ENCODE data around the gene DEFB129. TPM values are rescaled to one million over a fixed set of nuclear protein-coding genes. Genes with fewer than 3 reads are reported as not detected.
"Not testable (repeated sequence)": the region's sequence is repeated elsewhere in the genome, so short reads cannot be mapped to it uniquely, and the experiment has no call there.

Gene DEFB129
- total RNA-seq, 2 donors from 2014 or later = not detected

DNA sequence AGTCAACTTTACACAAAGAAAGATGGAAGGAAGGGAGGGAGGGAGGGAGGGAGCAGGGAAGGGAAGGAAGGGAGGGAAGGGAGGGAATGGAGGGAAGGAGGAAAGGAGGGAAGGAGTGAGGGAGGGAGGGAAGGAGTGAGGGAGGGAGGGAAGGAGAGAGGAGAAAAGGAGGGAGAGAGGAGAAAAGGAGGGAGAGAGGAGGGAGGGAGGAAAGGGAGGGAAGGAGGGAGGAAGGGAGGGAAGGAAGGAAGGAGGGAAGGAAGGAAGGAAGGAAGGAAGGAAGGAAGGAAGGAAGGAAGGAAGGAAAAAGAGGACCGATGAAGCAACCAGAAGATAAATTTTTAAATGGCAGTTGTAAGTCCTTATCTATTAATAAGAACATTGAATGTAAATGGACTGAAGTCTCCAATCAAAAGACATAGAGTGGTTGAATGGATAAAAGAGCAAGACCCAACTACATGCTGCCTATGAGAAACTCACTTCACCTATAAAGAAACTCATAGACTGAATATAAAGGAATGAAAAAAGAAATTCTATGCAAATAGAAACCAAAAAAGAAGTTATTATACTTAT lies 5.7 kb upstream of the DEFB129 start:
- Mint-ChIP-seq H3K27ac (no peak overlapping the region), H3K36me3 (ENCODE audit: low read depth) (peaks cover 2% of the 10 kb centered on the region), H3K4me1 (peaks cover 2% of the 10 kb centered on the region), H3K27me3 (peaks cover 62% of the 10 kb centered on the region), H3K4me3 (no peak overlapping the region)
- DNase-seq = no peak
- ATAC-seq = no peak
- H3K9me3 ChIP-seq (ENCODE audit: control insufficient read depth, low read length, poor library complexity, severe bottlenecking) = no peaks in the 10 kb centered on the region

DNA sequence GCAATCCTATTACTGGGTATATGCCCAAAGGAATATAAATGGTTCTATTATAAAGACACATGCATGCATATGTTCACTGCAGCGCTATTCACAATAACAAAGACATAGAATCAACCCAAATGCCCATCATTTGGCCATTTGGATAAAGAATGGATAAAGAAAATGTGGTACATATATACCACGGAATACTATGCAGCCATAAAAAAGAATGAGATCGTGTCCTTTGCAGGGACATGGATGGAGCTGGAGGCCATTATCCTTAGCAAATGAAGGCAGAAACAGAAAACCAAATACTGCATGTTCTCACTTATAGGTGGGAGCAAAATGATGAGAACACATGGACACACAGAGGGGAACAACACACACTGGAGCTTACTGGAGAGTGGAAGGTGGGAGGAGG lies 1.2 kb upstream of the DEFB129 start:
- H3K27ac Mint-ChIP-seq; ATAC-seq; H3K36me3 Mint-ChIP-seq (ENCODE audit: low read depth); H3K4me1 Mint-ChIP-seq; H3K9me3 ChIP-seq (ENCODE audit: control insufficient read depth, low read length, poor library complexity, severe bottlenecking); DNase-seq; H3K4me3 Mint-ChIP-seq: not testable (repeated sequence)
- peaks cover 41% of the 10 kb centered on the region for H3K27me3 Mint-ChIP-seq

DNA sequence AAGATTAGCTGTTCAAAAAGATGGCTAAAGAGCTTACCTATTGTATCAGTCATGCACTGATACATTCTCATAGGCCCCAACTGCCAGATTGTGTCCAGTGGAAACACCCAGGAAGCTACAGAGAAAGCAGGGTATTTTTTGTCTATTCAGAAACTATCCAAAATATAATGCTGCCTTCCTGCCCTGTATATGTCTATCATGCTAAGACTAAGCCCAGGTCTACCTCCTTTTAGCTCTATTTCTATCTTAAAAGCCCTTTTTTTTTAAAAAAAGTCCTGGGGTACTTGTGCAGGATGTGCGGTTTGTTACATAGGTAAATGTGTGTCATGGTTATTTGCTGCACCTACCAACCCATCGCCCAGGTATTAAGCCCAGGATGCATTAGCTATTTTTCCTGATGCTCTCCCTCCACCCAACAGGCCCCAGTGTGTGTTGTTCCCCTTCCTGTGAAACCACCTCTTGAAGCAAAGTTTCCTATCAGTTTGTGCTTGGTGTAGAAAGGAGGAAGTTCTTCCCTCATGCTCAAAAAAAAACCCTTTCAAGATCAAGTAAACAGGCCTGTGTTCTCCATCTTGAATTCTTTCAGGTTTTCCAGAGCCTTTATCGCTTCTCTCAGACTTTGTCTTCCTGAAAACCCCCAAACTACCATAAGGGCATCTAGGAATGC lies 514 bp downstream of the DEFB129 start:
- H3K4me3 Mint-ChIP-seq = no peak overlapping the region
- peaks cover 31% of the 10 kb centered on the region for H3K27me3 Mint-ChIP-seq
- H3K4me1 Mint-ChIP-seq = peaks cover 7% of the 10 kb centered on the region
- DNase-seq (no peak), ATAC-seq (peak; percentile 41)
- H3K27ac Mint-ChIP-seq = peak overlapping the region; percentile 53
- no peaks in the 10 kb centered on the region for H3K9me3 ChIP-seq (ENCODE audit: control insufficient read depth, low read length, poor library complexity, severe bottlenecking)
- H3K36me3 Mint-ChIP-seq (ENCODE audit: low read depth) = no peaks in the 10 kb centered on the region

DNA sequence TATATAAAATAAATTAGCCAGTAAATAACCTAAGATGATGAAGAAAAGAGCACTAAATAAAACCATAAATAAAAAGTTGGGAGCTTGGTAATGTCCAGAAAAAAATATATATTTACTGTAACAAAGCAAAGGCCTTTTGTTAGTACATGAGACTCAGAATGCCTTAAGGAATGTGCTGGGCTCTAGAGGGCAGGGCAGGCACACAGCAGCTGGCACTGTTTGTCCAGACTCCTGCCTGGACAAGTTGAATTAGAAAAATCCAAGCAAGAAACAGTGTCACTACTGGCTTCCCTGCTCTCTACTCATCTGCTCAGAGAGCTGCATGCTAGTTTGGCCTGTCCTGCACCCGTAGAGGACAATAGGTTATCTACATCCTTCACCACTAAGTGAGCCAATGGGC lies 8.8 kb downstream of the DEFB129 start:
- Mint-ChIP-seq H3K27me3 (peaks cover 17% of the 10 kb centered on the region), H3K4me1 (peaks cover 14% of the 10 kb centered on the region), H3K36me3 (ENCODE audit: low read depth) (peaks cover 2% of the 10 kb centered on the region), H3K27ac (no peak overlapping the region), H3K4me3 (no peak overlapping the region)
- DNase-seq = no peak
- H3K9me3 ChIP-seq (ENCODE audit: control insufficient read depth, low read length, poor library complexity, severe bottlenecking) = no peaks in the 10 kb centered on the region
- ATAC-seq = no peak

DNA sequence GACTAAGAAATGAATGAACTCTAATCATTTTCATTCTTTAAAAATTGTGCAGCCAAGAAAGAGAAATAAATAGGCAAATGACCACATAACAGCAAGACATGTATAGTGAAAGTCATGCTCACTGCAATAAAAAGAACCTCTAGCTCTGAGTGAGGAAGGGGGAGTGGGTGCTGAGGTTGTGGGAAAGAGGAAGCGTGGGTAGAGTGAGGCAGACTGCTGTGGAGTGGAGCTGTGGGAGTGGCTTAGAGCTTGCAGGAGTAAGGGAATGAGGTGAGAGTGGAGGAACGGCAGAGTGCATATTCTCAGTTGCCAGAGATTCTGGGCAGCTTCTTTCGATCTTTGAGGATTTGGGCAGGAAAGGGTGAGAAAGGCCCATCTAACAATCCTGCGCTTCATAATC lies 10.4 kb downstream of the DEFB129 start:
- no peak for DNase-seq
- ATAC-seq = peak; percentile 68
- peaks cover 14% of the 10 kb centered on the region for H3K4me1 Mint-ChIP-seq
- H3K36me3 Mint-ChIP-seq (ENCODE audit: low read depth) = peaks cover 2% of the 10 kb centered on the region
- H3K27ac Mint-ChIP-seq = peak overlapping the region; percentile 68
- H3K27me3 Mint-ChIP-seq = peaks cover 18% of the 10 kb centered on the region
- H3K9me3 ChIP-seq (ENCODE audit: control insufficient read depth, low read length, poor library complexity, severe bottlenecking) = no peaks in the 10 kb centered on the region
- H3K4me3 Mint-ChIP-seq = peak overlapping the region; percentile 90

DNA sequence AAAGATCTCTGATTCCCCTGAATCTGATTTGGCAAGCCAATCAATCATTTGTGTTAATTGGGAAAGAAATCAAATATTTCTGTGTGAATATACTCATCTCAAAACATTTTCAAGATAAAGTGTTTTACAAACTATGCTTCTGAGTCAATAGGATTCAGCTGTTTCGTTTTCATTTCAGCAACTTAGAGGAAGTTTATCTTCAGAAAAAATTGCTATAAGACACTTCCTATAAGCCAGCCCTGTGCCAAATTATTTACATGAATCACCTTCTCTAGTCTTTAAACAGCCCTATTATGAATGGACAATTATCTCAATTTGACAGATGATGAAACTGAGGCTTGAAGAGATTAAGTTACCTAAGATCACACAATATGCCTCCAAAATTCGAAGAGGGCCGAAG lies 10.9 kb downstream of the DEFB129 start:
- Mint-ChIP-seq H3K4me3 (peak overlapping the region; percentile 90), H3K4me1 (peaks cover 14% of the 10 kb centered on the region), H3K27me3 (peaks cover 23% of the 10 kb centered on the region), H3K36me3 (ENCODE audit: low read depth) (peaks cover 2% of the 10 kb centered on the region), H3K27ac (peak overlapping the region; percentile 68)
- ATAC-seq = peak; percentile 33
- DNase-seq = no peak
- no peaks in the 10 kb centered on the region for H3K9me3 ChIP-seq (ENCODE audit: control insufficient read depth, low read length, poor library complexity, severe bottlenecking)

DNA sequence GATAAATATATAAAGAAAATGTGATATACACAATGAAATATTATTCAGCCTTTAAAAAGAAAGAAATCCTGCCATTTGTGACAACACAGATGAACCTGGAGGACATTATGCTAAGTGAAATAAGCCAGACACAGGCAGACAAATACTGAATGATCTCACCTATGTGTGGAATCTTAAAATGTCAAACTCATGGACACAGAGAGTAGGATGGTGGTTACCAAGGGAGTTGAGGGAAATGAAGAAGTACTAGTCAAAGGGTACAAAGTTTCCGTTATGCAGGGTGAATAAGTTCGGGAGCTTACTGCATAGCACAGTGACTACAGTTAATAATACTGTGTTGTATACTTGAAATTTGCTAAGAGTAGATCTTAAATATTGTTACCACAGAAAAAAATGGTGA lies 15.8 kb downstream of the DEFB129 start:
- no peak overlapping the region for H3K4me3 Mint-ChIP-seq
- DNase-seq (no peak), ATAC-seq (no peak)
- no peaks in the 10 kb centered on the region for H3K9me3 ChIP-seq (ENCODE audit: control insufficient read depth, low read length, poor library complexity, severe bottlenecking)
- H3K36me3 Mint-ChIP-seq (ENCODE audit: low read depth) = peaks cover 2% of the 10 kb centered on the region
- peaks cover 25% of the 10 kb centered on the region for H3K27me3 Mint-ChIP-seq
- no peak overlapping the region for H3K27ac Mint-ChIP-seq
- H3K4me1 Mint-ChIP-seq = peaks cover 12% of the 10 kb centered on the region

DNA sequence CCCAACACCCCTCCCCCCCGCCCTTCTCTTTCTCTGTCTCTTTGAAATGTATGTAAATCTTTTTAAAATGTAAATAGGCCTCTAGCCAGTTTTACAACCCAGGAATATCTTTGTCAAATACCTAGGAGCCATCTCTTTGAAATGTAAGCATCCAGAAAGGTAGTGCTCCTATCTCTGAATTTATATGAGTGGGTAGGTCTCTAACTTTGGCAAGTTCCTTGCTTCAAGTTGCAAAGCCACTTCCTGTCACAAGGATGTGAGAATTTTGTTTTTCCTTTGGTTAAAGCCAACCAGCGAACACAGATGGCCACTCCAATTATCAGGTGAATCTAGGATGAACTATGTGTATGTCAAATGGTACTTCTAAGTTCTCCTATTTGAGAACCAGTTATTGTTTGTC lies 24.3 kb downstream of the DEFB129 start:
- no peak for ATAC-seq

DNA sequence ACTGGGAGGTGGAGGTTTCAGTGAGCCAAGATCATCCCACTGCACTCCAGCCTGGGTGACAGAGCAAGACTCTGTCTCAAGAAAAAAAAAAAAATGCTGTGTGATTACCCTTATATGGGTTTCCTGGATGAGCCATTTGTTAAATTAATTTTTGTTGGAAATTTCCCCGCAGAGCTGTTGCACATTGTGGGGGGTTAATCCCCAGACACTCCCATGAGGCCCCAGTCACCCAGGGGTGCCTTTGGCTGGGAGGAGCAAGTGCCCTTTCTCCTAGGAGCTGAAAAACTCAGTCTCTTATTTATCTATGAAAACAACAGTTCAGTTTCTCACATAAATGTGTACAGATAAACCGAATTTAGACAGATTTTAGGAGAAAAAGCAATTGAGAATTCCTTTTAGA lies 25.7 kb downstream of the DEFB129 start:
- ATAC-seq (no peak), DNase-seq (no peak)
- Mint-ChIP-seq H3K4me3 (no peak overlapping the region), H3K36me3 (ENCODE audit: low read depth) (no peaks in the 10 kb centered on the region), H3K27me3 (peaks cover 10% of the 10 kb centered on the region), H3K4me1 (peaks cover 5% of the 10 kb centered on the region), H3K27ac (no peak overlapping the region)
- H3K9me3 ChIP-seq (ENCODE audit: control insufficient read depth, low read length, poor library complexity, severe bottlenecking) = no peaks in the 10 kb centered on the region

More for the DNA sequence above, 24.3 kb downstream of the DEFB129 start:
- no peaks in the 10 kb centered on the region for H3K9me3 ChIP-seq (ENCODE audit: control insufficient read depth, low read length, poor library complexity, severe bottlenecking)
- H3K4me3 Mint-ChIP-seq = no peak overlapping the region
- peaks cover 3% of the 10 kb centered on the region for H3K4me1 Mint-ChIP-seq
- no peak overlapping the region for H3K27ac Mint-ChIP-seq
- no peaks in the 10 kb centered on the region for H3K36me3 Mint-ChIP-seq (ENCODE audit: low read depth)
- peaks cover 5% of the 10 kb centered on the region for H3K27me3 Mint-ChIP-seq
- no peak for DNase-seq

DNA sequence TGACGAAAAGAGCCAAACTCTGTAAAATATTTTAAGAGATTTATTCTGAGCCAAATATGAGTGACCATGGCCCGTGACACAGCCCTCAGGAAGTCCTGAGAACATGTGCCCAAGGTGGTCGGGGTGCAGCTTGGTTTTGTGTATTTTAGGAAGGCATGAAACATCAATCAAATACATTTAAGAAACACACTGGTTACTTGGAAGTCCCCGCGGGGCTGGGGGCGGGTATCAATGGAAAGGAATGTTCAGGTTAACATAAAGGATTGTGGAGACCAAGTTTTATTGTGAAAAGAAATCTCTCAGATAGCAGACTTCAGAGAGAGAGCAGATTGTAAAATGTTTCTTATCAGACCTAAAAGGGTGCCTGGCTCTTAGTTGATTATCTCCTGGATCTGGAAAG lies 26.4 kb downstream of the DEFB129 start:
- DNase-seq; ATAC-seq; H3K36me3 Mint-ChIP-seq (ENCODE audit: low read depth); H3K27ac Mint-ChIP-seq; H3K9me3 ChIP-seq (ENCODE audit: control insufficient read depth, low read length, poor library complexity, severe bottlenecking); H3K4me3 Mint-ChIP-seq: not testable (repeated sequence)
- peaks cover 13% of the 10 kb centered on the region for H3K27me3 Mint-ChIP-seq
- peaks cover 11% of the 10 kb centered on the region for H3K4me1 Mint-ChIP-seq

DNA sequence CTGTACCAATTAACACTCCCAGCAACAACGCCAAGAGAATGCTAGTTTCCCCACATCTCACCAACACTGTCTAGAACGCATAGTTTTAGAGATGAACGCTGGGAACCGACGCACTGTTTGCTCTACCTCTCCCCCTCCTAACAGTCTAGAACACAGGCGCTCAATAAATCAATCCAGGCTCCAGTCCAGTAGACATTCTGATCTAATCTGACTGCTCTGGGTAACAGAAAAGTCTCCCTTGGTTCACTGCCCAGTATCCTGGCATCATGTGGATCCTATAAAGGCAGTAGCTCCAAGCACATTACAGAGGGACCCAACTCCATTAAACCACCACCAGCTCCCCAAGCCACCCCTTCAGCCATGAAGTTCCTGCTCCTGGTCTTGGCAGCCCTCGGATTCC lies 30.4 kb downstream of the DEFB129 start, which contains the start of gene DEFB132:
Gene DEFB132 (plus strand): TSS at position 306 of the 400 bp plus-strand sequence. CDS start 55 bp downstream, at position 361.
- Mint-ChIP-seq H3K4me1 (peaks cover 18% of the 10 kb centered on the region), H3K36me3 (ENCODE audit: low read depth) (no peaks in the 10 kb centered on the region), H3K27me3 (peaks cover 20% of the 10 kb centered on the region), H3K4me3 (peak within 1 kb of the TSS; percentile 25), H3K27ac (peak within 1 kb of the TSS; percentile 86)
- H3K9me3 ChIP-seq (ENCODE audit: control insufficient read depth, low read length, poor library complexity, severe bottlenecking) = no peaks in the 10 kb centered on the region
- ATAC-seq (no peak), DNase-seq (no peak)

DNA sequence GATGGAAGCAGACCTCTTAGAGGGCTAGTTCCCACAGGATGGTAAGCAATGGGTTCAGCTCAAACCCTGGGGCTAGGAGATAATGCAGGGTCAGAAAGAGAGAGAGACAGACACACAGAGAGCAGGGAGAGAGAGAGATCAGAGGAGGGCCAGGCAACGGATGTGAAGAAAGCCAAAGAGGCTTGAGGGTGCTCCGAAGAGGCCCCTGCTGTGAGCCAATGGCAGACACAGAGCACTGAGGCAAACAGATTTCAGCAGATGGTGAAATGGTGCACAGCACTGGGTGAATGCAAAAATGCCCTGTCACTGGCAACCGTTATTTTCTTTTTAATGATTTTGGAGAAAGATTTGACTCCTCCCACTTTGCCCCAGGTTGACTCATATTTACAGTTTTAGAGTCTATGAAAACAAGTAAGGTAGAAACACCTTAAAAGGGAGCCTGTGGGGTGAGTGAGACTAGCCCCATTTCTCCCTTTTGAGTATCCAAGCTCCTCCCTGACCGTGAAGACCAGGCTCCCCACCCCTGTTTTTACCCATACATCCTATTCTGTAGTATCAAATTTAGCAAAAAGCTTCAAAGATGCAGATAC lies 31.3 kb downstream of the DEFB129 start:
- Mint-ChIP-seq H3K27ac (peak overlapping the region; percentile 86), H3K4me1 (peaks cover 18% of the 10 kb centered on the region), H3K4me3 (peak overlapping the region; percentile 25), H3K27me3 (peaks cover 20% of the 10 kb centered on the region), H3K36me3 (ENCODE audit: low read depth) (no peaks in the 10 kb centered on the region)
- DNase-seq (no peak), ATAC-seq (no peak)
- no peaks in the 10 kb centered on the region for H3K9me3 ChIP-seq (ENCODE audit: control insufficient read depth, low read length, poor library complexity, severe bottlenecking)

DNA sequence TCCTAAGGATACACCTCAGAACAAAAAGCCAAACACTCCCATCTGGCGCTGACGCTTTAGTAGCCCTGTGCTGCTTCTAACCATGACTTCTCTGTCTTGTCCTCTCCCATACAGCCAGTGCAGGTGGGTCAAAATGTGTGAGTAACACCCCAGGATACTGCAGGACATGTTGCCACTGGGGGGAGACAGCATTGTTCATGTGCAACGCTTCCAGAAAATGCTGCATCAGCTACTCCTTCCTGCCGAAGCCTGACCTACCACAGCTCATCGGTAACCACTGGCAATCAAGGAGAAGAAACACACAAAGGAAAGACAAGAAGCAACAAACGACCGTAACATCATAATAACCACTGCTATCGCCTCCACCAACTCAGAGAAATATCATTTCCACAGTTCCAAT lies 31.9 kb downstream of the DEFB129 start:
- peaks cover 18% of the 10 kb centered on the region for H3K4me1 Mint-ChIP-seq
- H3K36me3 Mint-ChIP-seq (ENCODE audit: low read depth) = no peaks in the 10 kb centered on the region
- DNase-seq (no peak), ATAC-seq (no peak)
- H3K27me3 Mint-ChIP-seq = peaks cover 20% of the 10 kb centered on the region
- peak overlapping the region; percentile 63 for H3K4me3 Mint-ChIP-seq
- H3K9me3 ChIP-seq (ENCODE audit: control insufficient read depth, low read length, poor library complexity, severe bottlenecking) = no peaks in the 10 kb centered on the region
- H3K27ac Mint-ChIP-seq = peak overlapping the region; percentile 86

Measured in T-helper 17 cell (primary cell).